ENCODE data around the gene GPAT3.
"Not testable (repeated sequence)": the region's sequence is repeated elsewhere in the genome, so short reads cannot be mapped to it uniquely, and the experiment has no call there.

GPAT3 gene

DNA sequence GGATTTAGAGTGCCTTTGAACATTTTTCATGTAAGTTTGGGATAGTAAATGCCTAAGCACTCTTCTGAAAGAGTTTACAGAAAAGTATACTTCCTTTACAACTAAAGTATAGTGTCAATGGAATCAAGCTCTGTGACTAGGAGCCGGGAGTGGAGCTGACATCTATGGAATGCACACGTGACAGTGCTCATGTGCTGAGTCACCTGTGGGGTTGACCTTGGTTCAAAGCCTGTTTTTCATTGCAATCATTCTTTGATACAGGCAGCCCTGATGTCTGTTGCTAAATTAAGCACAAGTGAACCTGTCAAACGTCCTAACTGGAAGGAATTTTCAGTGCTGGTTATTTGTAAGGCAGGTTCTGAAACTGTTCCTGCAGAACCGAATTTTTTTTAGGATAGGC is 82.5 kb downstream of the GPAT3 start (continued):
- no peak for TF ChIP-seq TOX (CRISPR knock-in tag; IDR thresholded peaks at IDR 0.05; ENCODE audit: borderline replicate concordance)
- no peak for TF ChIP-seq ESRRG (CRISPR knock-in tag; IDR thresholded peaks at IDR 0.05)
- TF ChIP-seq RARB (CRISPR knock-in tag; IDR thresholded peaks at IDR 0.05): no peak

DNA sequence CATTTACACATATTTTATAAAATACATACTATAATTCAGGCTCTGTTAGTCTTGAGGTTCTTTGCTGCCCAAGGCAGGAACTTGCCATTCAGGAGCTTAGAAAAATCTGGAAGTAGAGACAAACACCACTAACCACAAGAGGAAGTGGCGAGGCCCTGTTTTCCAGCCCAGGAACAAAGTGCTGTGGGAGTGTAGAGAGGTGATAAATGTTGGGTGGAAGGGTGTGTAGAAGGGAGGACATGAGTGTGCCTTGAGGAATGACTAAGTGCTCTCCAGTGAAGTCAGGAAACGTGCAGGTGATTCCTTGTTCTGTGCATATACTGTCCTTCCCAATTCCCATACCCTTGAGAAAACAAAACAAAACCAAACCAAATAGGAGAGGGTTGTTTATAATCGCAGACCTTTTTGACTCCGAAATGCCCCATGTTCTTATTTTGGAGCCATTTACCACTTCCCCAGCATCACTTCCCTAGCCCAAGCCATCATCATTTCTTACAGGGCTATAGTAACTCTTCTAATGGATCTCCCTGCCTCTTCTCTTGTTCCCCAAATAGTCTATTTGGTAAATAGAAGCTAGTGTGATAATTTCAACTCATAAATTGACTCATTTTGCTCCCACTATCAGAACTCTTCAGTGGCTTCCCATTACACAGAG is 83.2 kb downstream of the GPAT3 start:
- no peak for ATAC-seq
- TF ChIP-seq OSR1 (CRISPR knock-in tag; IDR thresholded peaks at IDR 0.05): no peak
- TF ChIP-seq ZNF70 (CRISPR knock-in tag; IDR thresholded peaks at IDR 0.05): no peak
- no peak for TF ChIP-seq RARB (CRISPR knock-in tag; IDR thresholded peaks at IDR 0.05)
- TF ChIP-seq, protein P1, sequence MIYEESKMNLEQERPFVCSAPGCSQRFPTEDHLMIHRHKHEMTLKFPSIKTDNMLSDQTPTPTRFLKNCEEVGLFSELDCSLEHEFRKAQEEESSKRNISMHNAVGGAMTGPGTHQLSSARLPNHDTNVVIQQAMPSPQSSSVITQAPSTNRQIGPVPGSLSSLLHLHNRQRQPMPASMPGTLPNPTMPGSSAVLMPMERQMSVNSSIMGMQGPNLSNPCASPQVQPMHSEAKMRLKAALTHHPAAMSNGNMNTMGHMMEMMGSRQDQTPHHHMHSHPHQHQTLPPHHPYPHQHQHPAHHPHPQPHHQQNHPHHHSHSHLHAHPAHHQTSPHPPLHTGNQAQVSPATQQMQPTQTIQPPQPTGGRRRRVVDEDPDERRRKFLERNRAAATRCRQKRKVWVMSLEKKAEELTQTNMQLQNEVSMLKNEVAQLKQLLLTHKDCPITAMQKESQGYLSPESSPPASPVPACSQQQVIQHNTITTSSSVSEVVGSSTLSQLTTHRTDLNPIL (CRISPR knock-in tag; IDR thresholded peaks at IDR 0.05; ENCODE audit: low read depth): no peak
- no peak for TF ChIP-seq ARNTL (CRISPR knock-in tag; IDR thresholded peaks at IDR 0.05; ENCODE audit: borderline replicate concordance, low read depth)
- no peak for TF ChIP-seq GLIS3 (CRISPR knock-in tag; IDR thresholded peaks at IDR 0.05)
- no peak for TF ChIP-seq ZC3H10 (CRISPR knock-in tag; IDR thresholded peaks at IDR 0.05)
- TF ChIP-seq BACH2 (CRISPR knock-in tag; IDR thresholded peaks at IDR 0.05; ENCODE audit: borderline replicate concordance): no peak
- TF ChIP-seq TCF4 (CRISPR knock-in tag; IDR thresholded peaks at IDR 0.05; ENCODE audit: borderline replicate concordance): no peak
- no peak for TF ChIP-seq ESRRG (CRISPR knock-in tag; IDR thresholded peaks at IDR 0.05)
- no peak for TF ChIP-seq TOX (CRISPR knock-in tag; IDR thresholded peaks at IDR 0.05; ENCODE audit: borderline replicate concordance)
- TF ChIP-seq ZNF565 (CRISPR knock-in tag; conservative IDR thresholded peaks at IDR 0.05; ENCODE audit: low read depth): no peak

DNA sequence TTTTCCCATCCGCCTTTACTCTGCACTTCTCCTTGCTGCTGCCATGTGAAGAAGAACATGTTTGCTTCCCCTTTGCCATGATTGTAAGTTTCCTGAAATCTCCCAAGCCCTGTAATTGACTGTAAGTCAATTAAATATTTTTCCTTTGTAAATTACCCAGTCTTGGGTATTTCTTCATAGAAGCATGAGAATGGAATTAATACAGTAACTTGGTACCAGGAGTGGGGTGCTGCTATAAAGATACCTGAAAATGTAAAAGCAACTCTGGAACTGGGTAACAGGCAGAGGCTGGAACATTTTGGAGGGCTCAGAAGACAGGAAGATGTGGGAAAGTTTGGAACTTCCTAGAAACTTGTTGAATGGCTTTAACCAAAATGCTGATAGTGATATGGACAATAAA is 86.2 kb downstream of the GPAT3 start:
- not testable (repeated sequence) for ATAC-seq

DNA sequence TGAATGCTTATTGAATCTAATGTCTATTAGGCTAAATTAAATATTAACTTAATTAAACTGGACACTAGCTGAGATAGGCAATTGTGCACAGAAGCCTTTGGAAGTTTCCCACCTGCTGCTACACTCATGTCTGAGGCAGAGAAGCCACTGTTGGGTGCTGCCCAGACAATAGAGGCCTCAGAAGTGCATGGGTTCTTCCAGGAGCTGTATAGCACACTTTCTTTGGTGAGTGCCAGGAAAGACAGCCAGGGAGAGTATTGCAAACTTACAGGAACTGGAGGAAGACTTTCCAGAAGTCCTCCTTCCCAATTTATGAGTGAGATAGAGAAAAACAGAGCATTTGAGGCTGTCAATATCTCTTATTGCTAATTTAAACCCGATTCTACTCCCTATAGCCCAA is 89.9 kb downstream of the GPAT3 start:
- TF ChIP-seq TOX (CRISPR knock-in tag; IDR thresholded peaks at IDR 0.05; ENCODE audit: borderline replicate concordance): no peak
- no peak for TF ChIP-seq ZFP3 (CRISPR knock-in tag; IDR thresholded peaks at IDR 0.05)
- TF ChIP-seq ISL1 (CRISPR knock-in tag; IDR thresholded peaks at IDR 0.05): no peak
- TF ChIP-seq, protein P2, sequence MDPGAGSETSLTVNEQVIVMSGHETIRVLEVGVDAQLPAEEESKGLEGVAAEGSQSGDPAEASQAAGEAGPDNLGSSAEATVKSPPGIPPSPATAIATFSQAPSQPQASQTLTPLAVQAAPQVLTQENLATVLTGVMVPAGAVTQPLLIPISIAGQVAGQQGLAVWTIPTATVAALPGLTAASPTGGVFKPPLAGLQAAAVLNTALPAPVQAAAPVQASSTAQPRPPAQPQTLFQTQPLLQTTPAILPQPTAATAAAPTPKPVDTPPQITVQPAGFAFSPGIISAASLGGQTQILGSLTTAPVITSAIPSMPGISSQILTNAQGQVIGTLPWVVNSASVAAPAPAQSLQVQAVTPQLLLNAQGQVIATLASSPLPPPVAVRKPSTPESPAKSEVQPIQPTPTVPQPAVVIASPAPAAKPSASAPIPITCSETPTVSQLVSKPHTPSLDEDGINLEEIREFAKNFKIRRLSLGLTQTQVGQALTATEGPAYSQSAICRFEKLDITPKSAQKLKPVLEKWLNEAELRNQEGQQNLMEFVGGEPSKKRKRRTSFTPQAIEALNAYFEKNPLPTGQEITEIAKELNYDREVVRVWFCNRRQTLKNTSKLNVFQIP (CRISPR knock-in tag; IDR thresholded peaks at IDR 0.05; ENCODE audit: borderline replicate concordance, low read depth): no peak
- no peak for TF ChIP-seq ZNF565 (CRISPR knock-in tag; conservative IDR thresholded peaks at IDR 0.05; ENCODE audit: low read depth)
- TF ChIP-seq, protein P1 (CRISPR knock-in tag; IDR thresholded peaks at IDR 0.05; ENCODE audit: low read depth): no peak
- TF ChIP-seq ZNF70 (CRISPR knock-in tag; IDR thresholded peaks at IDR 0.05): no peak
- no peak for TF ChIP-seq PPARA (CRISPR knock-in tag; IDR thresholded peaks at IDR 0.05; ENCODE audit: borderline replicate concordance)
- TF ChIP-seq CSDC2 (CRISPR knock-in tag; IDR thresholded peaks at IDR 0.05): no peak
- TF ChIP-seq, protein P3, sequence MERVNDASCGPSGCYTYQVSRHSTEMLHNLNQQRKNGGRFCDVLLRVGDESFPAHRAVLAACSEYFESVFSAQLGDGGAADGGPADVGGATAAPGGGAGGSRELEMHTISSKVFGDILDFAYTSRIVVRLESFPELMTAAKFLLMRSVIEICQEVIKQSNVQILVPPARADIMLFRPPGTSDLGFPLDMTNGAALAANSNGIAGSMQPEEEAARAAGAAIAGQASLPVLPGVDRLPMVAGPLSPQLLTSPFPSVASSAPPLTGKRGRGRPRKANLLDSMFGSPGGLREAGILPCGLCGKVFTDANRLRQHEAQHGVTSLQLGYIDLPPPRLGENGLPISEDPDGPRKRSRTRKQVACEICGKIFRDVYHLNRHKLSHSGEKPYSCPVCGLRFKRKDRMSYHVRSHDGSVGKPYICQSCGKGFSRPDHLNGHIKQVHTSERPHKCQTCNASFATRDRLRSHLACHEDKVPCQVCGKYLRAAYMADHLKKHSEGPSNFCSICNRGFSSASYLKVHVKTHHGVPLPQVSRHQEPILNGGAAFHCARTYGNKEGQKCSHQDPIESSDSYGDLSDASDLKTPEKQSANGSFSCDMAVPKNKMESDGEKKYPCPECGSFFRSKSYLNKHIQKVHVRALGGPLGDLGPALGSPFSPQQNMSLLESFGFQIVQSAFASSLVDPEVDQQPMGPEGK (CRISPR knock-in tag; IDR thresholded peaks at IDR 0.05; ENCODE audit: borderline replicate concordance): no peak
- ATAC-seq: no peak

DNA sequence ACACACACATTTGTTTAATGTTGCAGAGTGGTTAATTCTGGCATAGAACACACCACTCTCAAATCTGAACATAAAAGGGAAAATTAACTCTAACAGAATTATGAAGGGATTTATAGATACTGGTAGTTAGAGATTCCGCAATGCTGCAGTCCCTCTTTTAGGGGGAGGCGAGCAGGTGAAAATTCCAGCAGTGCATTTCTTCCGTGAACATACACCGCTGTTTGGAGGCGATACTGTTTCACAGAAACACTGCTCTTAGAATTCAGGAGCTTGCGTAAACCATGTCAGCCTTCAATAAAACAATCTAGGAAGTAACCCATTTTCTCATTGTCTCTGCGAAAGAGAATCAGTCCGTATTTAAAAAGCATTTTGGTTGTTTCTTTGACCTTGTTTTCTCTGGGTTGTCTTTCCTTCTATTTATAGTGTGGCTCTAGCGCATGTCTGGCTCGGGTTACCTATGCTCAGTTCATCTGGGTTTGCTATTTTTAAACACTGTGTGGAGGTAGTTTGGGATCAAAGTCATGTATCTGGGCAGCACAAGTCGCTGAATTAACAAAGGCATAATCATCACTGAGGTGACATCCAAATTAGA is 90.4 kb downstream of the GPAT3 start:
- ATAC-seq: no peak
- TF ChIP-seq, protein P3 (CRISPR knock-in tag; IDR thresholded peaks at IDR 0.05; ENCODE audit: borderline replicate concordance): no peak
- TF ChIP-seq GLIS3 (CRISPR knock-in tag; IDR thresholded peaks at IDR 0.05): no peak
- TF ChIP-seq, protein P4, sequence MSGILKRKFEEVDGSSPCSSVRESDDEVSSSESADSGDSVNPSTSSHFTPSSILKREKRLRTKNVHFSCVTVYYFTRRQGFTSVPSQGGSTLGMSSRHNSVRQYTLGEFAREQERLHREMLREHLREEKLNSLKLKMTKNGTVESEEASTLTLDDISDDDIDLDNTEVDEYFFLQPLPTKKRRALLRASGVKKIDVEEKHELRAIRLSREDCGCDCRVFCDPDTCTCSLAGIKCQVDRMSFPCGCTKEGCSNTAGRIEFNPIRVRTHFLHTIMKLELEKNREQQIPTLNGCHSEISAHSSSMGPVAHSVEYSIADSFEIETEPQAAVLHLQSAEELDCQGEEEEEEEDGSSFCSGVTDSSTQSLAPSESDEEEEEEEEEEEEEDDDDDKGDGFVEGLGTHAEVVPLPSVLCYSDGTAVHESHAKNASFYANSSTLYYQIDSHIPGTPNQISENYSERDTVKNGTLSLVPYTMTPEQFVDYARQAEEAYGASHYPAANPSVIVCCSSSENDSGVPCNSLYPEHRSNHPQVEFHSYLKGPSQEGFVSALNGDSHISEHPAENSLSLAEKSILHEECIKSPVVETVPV (CRISPR knock-in tag; IDR thresholded peaks at IDR 0.05): no peak
- TF ChIP-seq ZNF565 (CRISPR knock-in tag; conservative IDR thresholded peaks at IDR 0.05; ENCODE audit: low read depth): no peak
- TF ChIP-seq, protein P5, sequence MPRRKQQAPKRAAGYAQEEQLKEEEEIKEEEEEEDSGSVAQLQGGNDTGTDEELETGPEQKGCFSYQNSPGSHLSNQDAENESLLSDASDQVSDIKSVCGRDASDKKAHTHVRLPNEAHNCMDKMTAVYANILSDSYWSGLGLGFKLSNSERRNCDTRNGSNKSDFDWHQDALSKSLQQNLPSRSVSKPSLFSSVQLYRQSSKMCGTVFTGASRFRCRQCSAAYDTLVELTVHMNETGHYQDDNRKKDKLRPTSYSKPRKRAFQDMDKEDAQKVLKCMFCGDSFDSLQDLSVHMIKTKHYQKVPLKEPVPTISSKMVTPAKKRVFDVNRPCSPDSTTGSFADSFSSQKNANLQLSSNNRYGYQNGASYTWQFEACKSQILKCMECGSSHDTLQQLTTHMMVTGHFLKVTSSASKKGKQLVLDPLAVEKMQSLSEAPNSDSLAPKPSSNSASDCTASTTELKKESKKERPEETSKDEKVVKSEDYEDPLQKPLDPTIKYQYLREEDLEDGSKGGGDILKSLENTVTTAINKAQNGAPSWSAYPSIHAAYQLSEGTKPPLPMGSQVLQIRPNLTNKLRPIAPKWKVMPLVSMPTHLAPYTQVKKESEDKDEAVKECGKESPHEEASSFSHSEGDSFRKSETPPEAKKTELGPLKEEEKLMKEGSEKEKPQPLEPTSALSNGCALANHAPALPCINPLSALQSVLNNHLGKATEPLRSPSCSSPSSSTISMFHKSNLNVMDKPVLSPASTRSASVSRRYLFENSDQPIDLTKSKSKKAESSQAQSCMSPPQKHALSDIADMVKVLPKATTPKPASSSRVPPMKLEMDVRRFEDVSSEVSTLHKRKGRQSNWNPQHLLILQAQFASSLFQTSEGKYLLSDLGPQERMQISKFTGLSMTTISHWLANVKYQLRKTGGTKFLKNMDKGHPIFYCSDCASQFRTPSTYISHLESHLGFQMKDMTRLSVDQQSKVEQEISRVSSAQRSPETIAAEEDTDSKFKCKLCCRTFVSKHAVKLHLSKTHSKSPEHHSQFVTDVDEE (CRISPR knock-in tag; IDR thresholded peaks at IDR 0.05): no peak
- TF ChIP-seq TCF4 (CRISPR knock-in tag; IDR thresholded peaks at IDR 0.05; ENCODE audit: borderline replicate concordance): no peak
